ENCODE data around the gene SHC1.

Gene SHC1

DNA sequence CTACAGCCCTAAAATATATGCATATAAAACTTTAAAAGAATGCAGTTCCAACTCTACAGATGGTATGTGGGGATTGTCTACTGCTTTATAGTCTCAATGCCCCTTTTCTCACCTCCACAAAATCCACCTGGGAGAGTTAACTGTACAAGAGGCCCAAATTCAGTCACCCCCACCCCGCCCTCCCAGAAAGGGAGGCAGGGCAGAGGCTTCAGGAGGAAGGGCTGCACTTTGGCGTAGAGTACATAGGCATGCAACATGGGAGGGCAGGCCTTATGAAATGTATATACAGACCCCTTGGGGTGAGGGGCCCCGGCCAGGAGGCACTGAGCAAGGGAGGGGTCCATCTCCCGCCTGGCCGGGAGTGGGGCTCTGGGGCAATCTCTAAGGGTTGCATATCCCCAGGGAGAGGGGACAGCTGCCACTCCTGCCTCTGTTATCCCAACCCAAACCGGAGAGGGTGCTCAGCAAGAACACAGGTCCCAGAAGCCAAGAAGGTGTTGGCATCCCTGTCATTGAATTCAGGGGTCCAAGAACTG, 7.7 kb downstream of the SHC1 start:
- H3K4ac ChIP-seq (ENCODE audit: low read depth in 1 of 2, low read length in 2 of 2), result no peak overlapping the region
- H4K8ac ChIP-seq (ENCODE audit: low read length), result no peak overlapping the region
- no peak overlapping the region for H4K91ac ChIP-seq (ENCODE audit: low read length)
- H2AK5ac ChIP-seq (ENCODE audit: low read length, severe bottlenecking), result no peak overlapping the region
- H3K27me3 ChIP-seq (ENCODE audit: control insufficient read depth in 1 of 2, insufficient read depth in 1 of 2, low read length in 2 of 2), result no peaks in the 10 kb centered on the region
- no peak overlapping the region for H2BK120ac ChIP-seq (ENCODE audit: low read depth, low read length)
- H3K4me2 ChIP-seq (ENCODE audit: low read length, poor library complexity, severe bottlenecking), result no peak overlapping the region
- H2BK5ac ChIP-seq (ENCODE audit: low read depth, low read length, poor library complexity, severe bottlenecking), result no peak overlapping the region
- H3K23ac ChIP-seq (ENCODE audit: low read length in 2 of 2), result no peak overlapping the region
- H3K18ac ChIP-seq (ENCODE audit: low read depth in 1 of 2, low read length in 2 of 2), result no peak overlapping the region
- H2AFZ ChIP-seq (ENCODE audit: low read depth, low read length), result no peak overlapping the region
- peaks cover 13% of the 10 kb centered on the region for H3K79me1 ChIP-seq (replicated peaks; ENCODE audit: low read length, poor library complexity, severe bottlenecking)
- peak overlapping the region; percentile 38 for H3K27ac ChIP-seq (ENCODE audit: low read length, poor library complexity, severe bottlenecking)
- no peak overlapping the region for H2BK15ac ChIP-seq (ENCODE audit: low read depth, poor library complexity, severe bottlenecking)
- peaks cover 30% of the 10 kb centered on the region for H3K4me1 ChIP-seq (ENCODE audit: control insufficient read depth, insufficient read depth, low read depth, low read length)
- peak overlapping the region; percentile 96 for H3K9ac ChIP-seq (ENCODE audit: low read length)
- WGBS, result 88% methylated on average over 6 of the region's 6 CpGs
- no peak overlapping the region for H3K14ac ChIP-seq (ENCODE audit: low read length in 2 of 2)
- H3K9me3 ChIP-seq (ENCODE audit: control insufficient read depth, low read length), result no peaks in the 10 kb centered on the region
- peaks cover 68 to 69% of the 10 kb centered on the region in 2 experiments for H3K36me3 ChIP-seq (ENCODE audit: control insufficient read depth in 1 of 2, insufficient read depth in 2 of 2, low read depth in 1 of 2, low read length in 2 of 2)
- DNase-seq, result no peak
- H2BK12ac ChIP-seq (ENCODE audit: low read length in 2 of 2), result no peak overlapping the region
- peak overlapping the region in 1 of 2 experiments; percentile 94 for H3K4me3 ChIP-seq (ENCODE audit: insufficient read depth in 1 of 2, low read depth in 1 of 2, low read length in 2 of 2)

DNA sequence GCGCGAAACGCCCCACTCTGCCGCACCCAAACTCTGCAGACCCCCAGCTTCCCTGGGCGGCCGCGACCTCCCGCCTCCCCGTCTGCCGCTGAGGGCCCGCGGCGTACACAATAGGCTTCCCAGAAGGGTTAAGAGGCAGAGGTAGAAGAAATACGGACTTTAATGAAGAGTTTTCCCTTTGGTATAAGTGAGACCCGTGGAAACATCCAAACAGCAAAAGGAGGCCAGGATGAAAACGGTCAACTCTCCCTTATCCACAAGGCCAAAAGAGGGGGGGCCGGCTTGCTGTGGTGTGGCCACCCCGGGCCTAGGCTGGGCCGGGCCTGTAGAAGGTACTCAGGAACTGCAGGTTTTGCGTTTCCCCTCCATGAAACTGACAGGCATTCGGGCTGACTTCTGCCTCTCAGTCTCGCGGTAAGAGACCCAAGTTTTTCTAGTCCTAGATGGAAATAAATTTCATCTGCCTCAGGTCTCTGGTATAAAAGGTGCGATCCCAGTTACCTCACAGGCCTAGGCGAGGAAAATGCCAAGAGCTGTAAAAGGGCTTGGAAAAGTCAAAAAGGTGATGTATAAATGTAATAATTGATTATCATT, 8.3 kb downstream of the SHC1 start:
- Histone ChIP-seq H3K9ac (ENCODE audit: low read length) (peak overlapping the region; percentile 96), H2BK5ac (ENCODE audit: low read depth, low read length, poor library complexity, severe bottlenecking) (peak overlapping the region; percentile 97), H4K91ac (ENCODE audit: low read length) (peak overlapping the region; percentile 84), H3K4me1 (ENCODE audit: control insufficient read depth, insufficient read depth, low read depth, low read length) (peaks cover 24% of the 10 kb centered on the region), H3K4me3 (ENCODE audit: insufficient read depth in 1 of 2, low read depth in 1 of 2, low read length in 2 of 2) (peak overlapping the region; percentile 85 to 94), H3K27me3 (ENCODE audit: control insufficient read depth in 1 of 2, insufficient read depth in 1 of 2, low read length in 2 of 2) (no peaks in the 10 kb centered on the region), H3K36me3 (ENCODE audit: control insufficient read depth in 1 of 2, insufficient read depth in 2 of 2, low read depth in 1 of 2, low read length in 2 of 2) (peaks cover 64% of the 10 kb centered on the region in 2 experiments), H2BK15ac (ENCODE audit: low read depth, poor library complexity, severe bottlenecking) (peak overlapping the region; percentile 91), H3K14ac (ENCODE audit: low read length in 2 of 2) (no peak overlapping the region), H4K8ac (ENCODE audit: low read length) (peak overlapping the region; percentile 97), H2AFZ (ENCODE audit: low read depth, low read length) (no peak overlapping the region), H3K18ac (ENCODE audit: low read depth in 1 of 2, low read length in 2 of 2) (peak overlapping the region; percentile 96 to 100), H3K23ac (ENCODE audit: low read length in 2 of 2) (peak overlapping the region in 1 of 2 experiments; percentile 49), H2BK12ac (ENCODE audit: low read length in 2 of 2) (peak overlapping the region in 1 of 2 experiments; percentile 33), H3K4ac (ENCODE audit: low read depth in 1 of 2, low read length in 2 of 2) (peak overlapping the region; percentile 99), H3K9me3 (ENCODE audit: control insufficient read depth, low read length) (no peaks in the 10 kb centered on the region), H3K79me1 (replicated peaks; ENCODE audit: low read length, poor library complexity, severe bottlenecking) (peaks cover 13% of the 10 kb centered on the region), H2AK5ac (ENCODE audit: low read length, severe bottlenecking) (peak overlapping the region; percentile 76), H2BK120ac (ENCODE audit: low read depth, low read length) (no peak overlapping the region), H3K4me2 (ENCODE audit: low read length, poor library complexity, severe bottlenecking) (peak overlapping the region; percentile 80), H3K27ac (ENCODE audit: low read length, poor library complexity, severe bottlenecking) (peak overlapping the region; percentile 74)
- WGBS, result 28% methylated on average over 12 of the region's 25 CpGs
- peak; percentile 33 for DNase-seq

DNA sequence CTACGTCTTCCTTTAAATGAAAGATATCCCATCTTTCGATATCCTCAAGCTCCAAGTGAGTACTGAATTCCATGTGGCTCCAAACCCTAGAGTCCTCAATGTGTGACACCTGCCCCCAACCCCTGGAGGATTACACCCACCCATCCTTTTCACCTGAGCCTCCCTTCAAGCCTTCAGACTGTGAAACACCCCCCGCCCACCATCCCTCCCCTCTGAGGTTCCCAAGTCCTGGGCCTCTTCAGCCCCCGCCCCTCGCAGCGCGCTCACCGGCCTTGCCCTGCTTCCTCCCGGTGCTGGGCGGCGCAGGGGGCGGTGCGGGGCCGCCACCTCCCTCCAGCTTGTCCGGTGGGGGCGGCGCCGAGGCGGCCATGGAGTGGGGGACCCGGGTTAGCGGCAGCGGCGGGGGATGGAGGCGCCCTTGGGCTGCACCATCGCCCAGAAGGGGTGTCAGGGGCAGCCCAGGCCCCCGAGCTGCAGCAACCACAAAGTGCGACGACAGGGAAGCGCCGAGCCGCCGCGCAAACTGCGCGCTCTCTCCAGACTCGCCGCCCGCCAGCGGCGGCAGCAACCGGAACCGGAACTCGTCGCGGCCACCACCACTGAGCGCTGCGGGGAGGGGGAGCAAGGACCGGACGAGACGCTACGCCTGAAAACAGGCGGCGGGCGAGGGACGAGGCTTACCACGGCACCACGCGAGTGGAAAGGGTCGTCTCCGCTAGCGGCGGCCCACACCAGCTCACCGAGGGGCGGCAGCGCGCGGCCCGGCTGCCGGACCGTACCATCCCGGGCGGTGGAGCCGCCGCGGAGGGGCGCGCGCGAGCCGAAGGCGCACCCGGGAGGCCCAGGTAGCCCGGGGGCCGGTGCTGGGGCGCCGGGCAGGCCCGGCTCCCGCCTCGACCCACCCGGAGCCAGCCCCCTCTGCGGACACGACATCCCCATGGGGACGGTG, 9.1 kb downstream of the SHC1 start, which contains the start of gene PYGO2:
Gene PYGO2, minus strand, starts transcription at position 576 of the 949 bp plus-strand sequence. Its CDS starts 206 bp downstream, at position 370.
- Histone ChIP-seq H2BK15ac (ENCODE audit: low read depth, poor library complexity, severe bottlenecking) (peak within 1 kb of the TSS; percentile 91), H2BK5ac (ENCODE audit: low read depth, low read length, poor library complexity, severe bottlenecking) (peak within 1 kb of the TSS; percentile 97)
- WGBS, result 1% methylated on average over 87 of the region's 93 CpGs

More for the DNA sequence above, 9.1 kb downstream of the SHC1 start, which contains the start of gene PYGO2:
- DNase-seq, result peak; percentile 83
- peaks cover 57 to 59% of the 10 kb centered on the region in 2 experiments for H3K36me3 ChIP-seq (ENCODE audit: control insufficient read depth in 1 of 2, insufficient read depth in 2 of 2, low read depth in 1 of 2, low read length in 2 of 2)
- peak within 1 kb of the TSS in 1 of 2 experiments; percentile 99 for H3K14ac ChIP-seq (ENCODE audit: low read length in 2 of 2)
- peaks cover 18% of the 10 kb centered on the region for H3K79me1 ChIP-seq (replicated peaks; ENCODE audit: low read length, poor library complexity, severe bottlenecking)
- H3K9me3 ChIP-seq (ENCODE audit: control insufficient read depth, low read length), result no peaks in the 10 kb centered on the region
- peaks cover 27% of the 10 kb centered on the region for H3K4me1 ChIP-seq (ENCODE audit: control insufficient read depth, insufficient read depth, low read depth, low read length)
- H4K8ac ChIP-seq (ENCODE audit: low read length), result peak within 1 kb of the TSS; percentile 100
- H3K4me2 ChIP-seq (ENCODE audit: low read length, poor library complexity, severe bottlenecking), result peak within 1 kb of the TSS; percentile 80
- H2BK120ac ChIP-seq (ENCODE audit: low read depth, low read length), result peak within 1 kb of the TSS; percentile 93
- peak within 1 kb of the TSS; percentile 96 for H3K9ac ChIP-seq (ENCODE audit: low read length)
- peak within 1 kb of the TSS; percentile 76 for H2AK5ac ChIP-seq (ENCODE audit: low read length, severe bottlenecking)
- H3K23ac ChIP-seq (ENCODE audit: low read length in 2 of 2), result peak within 1 kb of the TSS in 1 of 2 experiments; percentile 97
- H2BK12ac ChIP-seq (ENCODE audit: low read length in 2 of 2), result peak within 1 kb of the TSS in 1 of 2 experiments; percentile 43
- H3K18ac ChIP-seq (ENCODE audit: low read depth in 1 of 2, low read length in 2 of 2), result peak within 1 kb of the TSS; percentile 96 to 100
- peak within 1 kb of the TSS; percentile 89 for H3K27ac ChIP-seq (ENCODE audit: low read length, poor library complexity, severe bottlenecking)
- peak within 1 kb of the TSS; percentile 99 for H4K91ac ChIP-seq (ENCODE audit: low read length)
- H3K4ac ChIP-seq (ENCODE audit: low read depth in 1 of 2, low read length in 2 of 2), result peak within 1 kb of the TSS; percentile 99
- H3K27me3 ChIP-seq (ENCODE audit: control insufficient read depth in 1 of 2, insufficient read depth in 1 of 2, low read length in 2 of 2), result no peaks in the 10 kb centered on the region
- peak within 1 kb of the TSS; percentile 85 to 94 for H3K4me3 ChIP-seq (ENCODE audit: insufficient read depth in 1 of 2, low read depth in 1 of 2, low read length in 2 of 2)
- H2AFZ ChIP-seq (ENCODE audit: low read depth, low read length), result peak within 1 kb of the TSS; percentile 66

All from mesenchymal stem cell (in vitro differentiated cells and primary cell).